Psoas muscle (tissue), 8 donors: ENCODE measurements around the gene PDE4D. TPM values are rescaled to one million over a fixed set of nuclear protein-coding genes. Genes with fewer than 3 reads are reported as not detected.

Experiments used
- ATAC-seq, 4 donors: fragments of 200-7000 bp; cut with Tn5 transposase; one replicate each; pipeline ENCODE4 v1.9.1; 2020; ENCODE audit warnings: moderate library complexity in 3 of 4, mild to moderate bottlenecking in 2 of 4
- DNase-seq, 2 donors: peaks; one replicate each; pipeline ENCODE4 v3.0.0-alpha.2; 2020
- H3K27ac ChIP-seq: fragments of 200-600 bp; one replicate; pipeline ENCODE4 v1.8.0; 2022
- H3K27me3 ChIP-seq, 3 donors: fragments of 200-600 bp in 1 of 3; one replicate each; pipeline versions ENCODE4 v1.6.1 to v1.8.0; 2013 to 2022; ENCODE audit warnings: low read length in 2 of 3, mild to moderate bottlenecking in 2 of 3, moderate library complexity in 1 of 3; ENCODE audit not compliant: insufficient read depth in 3 of 3
- H3K36me3 ChIP-seq, 2 donors: fragments of 200-600 bp in 1 of 2; one replicate each; pipeline versions ENCODE4 v1.6.1 to v1.8.0; 2013 to 2022; ENCODE audit warnings: low read depth in 1 of 2, mild to moderate bottlenecking in 1 of 2, moderate library complexity in 1 of 2; ENCODE audit not compliant: insufficient read depth in 1 of 2
- H3K4me1 ChIP-seq: fragments of 200-600 bp; one replicate; pipeline ENCODE4 v1.8.0; 2022
- H3K4me3 ChIP-seq: fragments of 200-600 bp; one replicate; pipeline ENCODE4 v1.8.0; 2022; ENCODE audit warnings: mild to moderate bottlenecking
- H3K9me3 ChIP-seq: fragments of 200-600 bp; one replicate; pipeline ENCODE4 v1.8.0; 2022
- CTCF ChIP-seq: fragments of 200-600 bp; IDR thresholded peaks from one replicate; pipeline ENCODE4 v1.8.0; 2022; ENCODE audit warnings: antibody characterized with exemption
- WGBS, 3 donors: extraction: QIAGEN DNeasy Blood & Tissue Kit; methylation state at CpG; one replicate each; pipeline versions ENCODE4 v1.1.6 to v1.1.7; 2013; 5-methylcytosine and 5-hydroxymethylcytosine counted together
- intact Hi-C, 2 donors: fragments of 100-400 bp; cut with DNase I; formaldehyde crosslinking; loops; one replicate each; pipeline versions ENCODE4 v1.11.0 to v1.14.2; 2022
- polyA plus RNA-seq, 3 donors: library from polyadenylated mRNA; stranded (reverse); fragments of 200-250 nt; gene quantifications; one replicate each; pipeline ENCODE4 v1.2.3, GENCODE V29; 2013
- total RNA-seq, 4 donors: library from RNA; stranded (reverse); fragmentation: NEBNext Ultra II Directional in 2 of 4; extraction: Animal tissue kit (Norgen Biotek cat#: 25700) in 2 of 4; gene quantifications; one replicate each; pipeline versions ENCODE4 v1.2.1 to v1.2.4, GENCODE V29; 2021 to 2023
- donor health status: healthy with polysubstance abuse.
- donor health status: DM: no; HTN: no; CAD: no; lungs with moderate emphysema.
- donor health status: Bipolar disorder and iron deficiency.
- donor health status: healthy.
- donor health status: DM: yes; HTN: yes; CAD: no.
- donor health status: DM: no; HTN: no; CAD: no.
- donor health status: DM: no; HTN: no; CAD: no.
- donor health status: DM: yes; HTN: yes; CAD: no.

The PDE4D gene
- total and polyA plus RNA-seq, 7 donors = 42.6 to 283 (median 88.7) TPM

- H3K9me3 ChIP-seq = no peaks in the 10 kb centered on the region
- H3K36me3 ChIP-seq = no peaks in the 10 kb centered on the region
- H3K27ac ChIP-seq = peak overlapping the region; percentile 83
- no peaks in the 10 kb centered on the region for H3K27me3 ChIP-seq
- H3K4me1 ChIP-seq = peaks cover 52% of the 10 kb centered on the region
- ATAC-seq = no peak
- H3K4me3 ChIP-seq = no peak overlapping the region
- no peak for TF ChIP-seq CTCF
- DNase-seq = no peak
- intact Hi-C loops = no loop called here
Observed at GRCh38 chr5:59142927-59143326, 750.6 kb downstream of the PDE4D start.

GRCh38 chr5:59142138-59142537, 751.4 kb downstream of the PDE4D start:
- DNase-seq (no peak), ATAC-seq (no peak)
- no peak for TF ChIP-seq CTCF
- H3K36me3 ChIP-seq = no peaks in the 10 kb centered on the region
- WGBS, 3 donors = 91 to 98% (median 98%) methylated on average over 2 of the region's 2 CpGs
- intact Hi-C loops = no loop called here
- no peak overlapping the region for H3K4me3 ChIP-seq
- peaks cover 55% of the 10 kb centered on the region for H3K4me1 ChIP-seq
- H3K9me3 ChIP-seq = no peaks in the 10 kb centered on the region
- H3K27me3 ChIP-seq = no peaks in the 10 kb centered on the region
- peak overlapping the region; percentile 83 for H3K27ac ChIP-seq

DNA sequence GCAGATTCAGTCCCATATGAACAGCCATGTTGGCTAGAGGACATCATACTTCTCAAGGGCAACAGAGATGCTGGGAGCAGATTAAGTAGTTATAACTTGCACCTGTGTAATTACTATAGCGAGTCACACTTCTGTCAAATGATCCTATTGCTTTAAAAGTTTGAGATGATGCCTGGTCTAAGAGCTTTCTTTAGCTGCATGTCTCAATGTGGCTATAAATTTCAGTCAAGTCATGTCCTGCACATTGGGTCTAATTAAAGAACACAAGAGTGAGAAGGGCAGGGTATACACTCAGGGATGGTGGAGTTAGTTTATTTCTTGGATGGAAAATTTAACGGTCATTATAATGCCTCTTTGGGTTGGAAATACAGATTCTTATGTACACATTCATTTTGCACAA, 753.4 kb downstream of the PDE4D start:
- H3K36me3 ChIP-seq = no peaks in the 10 kb centered on the region
- ATAC-seq (peak; percentile 87 to 91 (median 88)), DNase-seq (no peak)
- TF ChIP-seq CTCF = no peak
- no peaks in the 10 kb centered on the region for H3K27me3 ChIP-seq
- H3K4me3 ChIP-seq = no peak overlapping the region
- intact Hi-C loops = no loop called here
- peak overlapping the region; percentile 83 for H3K27ac ChIP-seq
- WGBS, 3 donors = 32 to 44% (median 33%) methylated on average over 2 of the region's 2 CpGs
- peaks cover 60% of the 10 kb centered on the region for H3K4me1 ChIP-seq
- H3K9me3 ChIP-seq = no peaks in the 10 kb centered on the region

DNA sequence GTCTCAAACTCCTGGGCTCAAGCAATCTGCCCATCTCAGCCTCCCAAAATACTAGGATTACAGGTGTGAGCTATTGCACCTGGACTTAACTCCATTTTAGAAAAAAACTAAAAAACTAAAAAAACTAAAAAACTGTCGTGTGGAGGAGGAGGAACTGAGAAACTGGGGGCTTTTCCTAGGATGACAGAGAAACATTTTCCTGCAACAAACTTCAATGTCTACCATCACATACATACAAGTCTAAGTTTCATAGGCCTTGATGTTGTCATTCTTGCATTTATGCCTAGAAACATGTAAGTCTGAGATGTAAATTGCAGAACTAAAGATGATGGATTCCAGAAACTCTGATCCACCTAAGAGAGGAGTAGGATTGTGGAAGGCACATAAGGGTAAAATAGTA, 753.8 kb downstream of the PDE4D start:
- no peak for TF ChIP-seq CTCF
- Histone ChIP-seq H3K4me1 (peaks cover 63% of the 10 kb centered on the region), H3K27ac (peak overlapping the region; percentile 83), H3K36me3 (no peaks in the 10 kb centered on the region), H3K27me3 (no peaks in the 10 kb centered on the region), H3K9me3 (no peaks in the 10 kb centered on the region), H3K4me3 (no peak overlapping the region)
- 52 to 95% (median 86%) methylated on average over 1 of the region's 1 CpG for WGBS, 3 donors
- intact Hi-C loops = no loop called here
- DNase-seq = no peak
- ATAC-seq = no peak

- H3K27ac ChIP-seq = peak overlapping the region; percentile 83
- H3K4me1 ChIP-seq = peaks cover 64% of the 10 kb centered on the region
- no peaks in the 10 kb centered on the region for H3K9me3 ChIP-seq
- intact Hi-C loops = no loop called here
- H3K27me3 ChIP-seq = no peaks in the 10 kb centered on the region
- 97 to 100% (median 99%) methylated on average over 2 of the region's 2 CpGs for WGBS, 3 donors
- no peak overlapping the region for H3K4me3 ChIP-seq
- ATAC-seq = no peak
- no peak for DNase-seq
- TF ChIP-seq CTCF = no peak
- H3K36me3 ChIP-seq = no peaks in the 10 kb centered on the region
Observed at GRCh38 chr5:59138509-59138908, 755.0 kb downstream of the PDE4D start.
